Stimulated activated memory B cell treated with anti-CD40 and anti-IgM and Interleukin-4, amounts not matched to agents 10 μg/mL and 1 μg/mL and 100 μg/mL, for 72 hours (primary cell): Measurements from ENCODE around the gene TMEM151B.

Experiments used
- ATAC-seq: fragments of 150-1000 bp; cut with Tn5 transposase; 2 replicates; pipeline ENCODE4 v1.10.0; 2021
- H3K27ac Mint-ChIP-seq: one replicate; pipeline ENCODE4 v1.8.0; 2022; ENCODE audit warnings: mild to moderate bottlenecking, mixed read lengths
- H3K27me3 Mint-ChIP-seq: one replicate; pipeline ENCODE4 v1.8.0; 2022; ENCODE audit warnings: mixed read lengths
- H3K36me3 Mint-ChIP-seq: one replicate; pipeline ENCODE4 v1.8.0; 2022; ENCODE audit warnings: mixed read lengths
- H3K4me1 Mint-ChIP-seq: one replicate; pipeline ENCODE4 v1.8.0; 2022; ENCODE audit warnings: mixed read lengths
- H3K4me3 Mint-ChIP-seq: one replicate; pipeline ENCODE4 v1.8.0; 2022; ENCODE audit warnings: mild to moderate bottlenecking, moderate library complexity, mixed read lengths
- H3K9me3 Mint-ChIP-seq: one replicate; pipeline ENCODE4 v1.8.0; 2022; ENCODE audit warnings: mixed read lengths

Gene TMEM151B

GRCh38 chr6:44245391-44245911 lies 24.8 kb upstream of the TMEM151B start:
- H3K36me3 Mint-ChIP-seq, result peaks cover 37% of the 10 kb centered on the region
- peak overlapping the region; percentile 96 for H3K4me3 Mint-ChIP-seq
- peaks cover 34% of the 10 kb centered on the region for H3K4me1 Mint-ChIP-seq
- H3K27ac Mint-ChIP-seq, result peak overlapping the region; percentile 97
- no peaks in the 10 kb centered on the region for H3K9me3 Mint-ChIP-seq
- no peak for ATAC-seq
- H3K27me3 Mint-ChIP-seq, result no peaks in the 10 kb centered on the region

- Mint-ChIP-seq H3K36me3 (peaks cover 41% of the 10 kb centered on the region), H3K4me1 (peaks cover 37% of the 10 kb centered on the region)
Observed at GRCh38 chr6:44245912-44246662, 24.2 kb upstream of the TMEM151B start.

GRCh38 chr6:44246663-44247337 lies 23.4 kb upstream of the TMEM151B start, which contains the start of gene HSP90AB1:
Gene HSP90AB1, plus strand, starts transcription at chr6:44247101. Its CDS starts 1,529 bp downstream, at chr6:44248630.
- H3K9me3 Mint-ChIP-seq, result no peaks in the 10 kb centered on the region
- H3K4me1 Mint-ChIP-seq, result peaks cover 42% of the 10 kb centered on the region
- peaks cover 46% of the 10 kb centered on the region for H3K36me3 Mint-ChIP-seq
- ATAC-seq, result peak; percentile 89
- H3K27ac Mint-ChIP-seq, result peak within 1 kb of the TSS; percentile 97
- peak within 1 kb of the TSS; percentile 96 for H3K4me3 Mint-ChIP-seq
- no peaks in the 10 kb centered on the region for H3K27me3 Mint-ChIP-seq

More at GRCh38 chr6:44245912-44246662, 24.2 kb upstream of the TMEM151B start:
- Mint-ChIP-seq H3K27me3 (no peaks in the 10 kb centered on the region), H3K27ac (peak overlapping the region; percentile 97), H3K9me3 (no peaks in the 10 kb centered on the region), H3K4me3 (peak overlapping the region; percentile 96)
- ATAC-seq, result peak; percentile 78

- Mint-ChIP-seq H3K4me1 (peaks cover 48% of the 10 kb centered on the region), H3K36me3 (peaks cover 54% of the 10 kb centered on the region)
- peak; percentile 70 for ATAC-seq
Observed at GRCh38 chr6:44247338-44248302, 22.6 kb upstream of the TMEM151B start.

GRCh38 chr6:44248579-44248978 lies 21.7 kb upstream of the TMEM151B start:
- H3K9me3 Mint-ChIP-seq, result no peaks in the 10 kb centered on the region
- H3K36me3 Mint-ChIP-seq, result peaks cover 64% of the 10 kb centered on the region
- H3K27ac Mint-ChIP-seq, result peak overlapping the region; percentile 97
- no peak for ATAC-seq
- no peaks in the 10 kb centered on the region for H3K27me3 Mint-ChIP-seq
- H3K4me1 Mint-ChIP-seq, result peaks cover 58% of the 10 kb centered on the region
- H3K4me3 Mint-ChIP-seq, result peak overlapping the region; percentile 96

More at GRCh38 chr6:44247338-44248302, 22.6 kb upstream of the TMEM151B start:
- no peaks in the 10 kb centered on the region for H3K27me3 Mint-ChIP-seq
- peak overlapping the region; percentile 96 for H3K4me3 Mint-ChIP-seq
- H3K9me3 Mint-ChIP-seq, result no peaks in the 10 kb centered on the region
- H3K27ac Mint-ChIP-seq, result peak overlapping the region; percentile 97

GRCh38 chr6:44249082-44249748 lies 21.0 kb upstream of the TMEM151B start:
- peak overlapping the region; percentile 97 for H3K27ac Mint-ChIP-seq
- peaks cover 70% of the 10 kb centered on the region for H3K36me3 Mint-ChIP-seq
- no peaks in the 10 kb centered on the region for H3K9me3 Mint-ChIP-seq
- peaks cover 64% of the 10 kb centered on the region for H3K4me1 Mint-ChIP-seq
- peak overlapping the region; percentile 96 for H3K4me3 Mint-ChIP-seq
- ATAC-seq, result no peak
- H3K27me3 Mint-ChIP-seq, result no peaks in the 10 kb centered on the region

GRCh38 chr6:44250067-44250717 lies 20.1 kb upstream of the TMEM151B start:
- Mint-ChIP-seq H3K4me3 (peak overlapping the region; percentile 96), H3K4me1 (peaks cover 72% of the 10 kb centered on the region), H3K27me3 (no peaks in the 10 kb centered on the region), H3K9me3 (no peaks in the 10 kb centered on the region), H3K36me3 (peaks cover 80% of the 10 kb centered on the region), H3K27ac (peak overlapping the region; percentile 97)
- no peak for ATAC-seq

GRCh38 chr6:44250718-44251123 lies 19.5 kb upstream of the TMEM151B start:
- Mint-ChIP-seq H3K9me3 (no peaks in the 10 kb centered on the region), H3K27ac (peak overlapping the region; percentile 97), H3K27me3 (no peaks in the 10 kb centered on the region), H3K4me1 (peaks cover 72% of the 10 kb centered on the region), H3K36me3 (peaks cover 85% of the 10 kb centered on the region), H3K4me3 (peak overlapping the region; percentile 96)
- ATAC-seq, result no peak

- peaks cover 81% of the 10 kb centered on the region for H3K4me1 Mint-ChIP-seq
- H3K27ac Mint-ChIP-seq, result peak overlapping the region; percentile 16
- H3K27me3 Mint-ChIP-seq, result no peaks in the 10 kb centered on the region
- ATAC-seq, result no peak
- H3K4me3 Mint-ChIP-seq, result peak overlapping the region; percentile 51
- H3K36me3 Mint-ChIP-seq, result peaks cover 95% of the 10 kb centered on the region
- no peaks in the 10 kb centered on the region for H3K9me3 Mint-ChIP-seq
Observed at GRCh38 chr6:44251576-44252524, 18.4 kb upstream of the TMEM151B start.

GRCh38 chr6:44253307-44254101 lies 16.7 kb upstream of the TMEM151B start:
- no peaks in the 10 kb centered on the region for H3K27me3 Mint-ChIP-seq
- peaks cover 88% of the 10 kb centered on the region for H3K36me3 Mint-ChIP-seq
- peak overlapping the region; percentile 98 for H3K27ac Mint-ChIP-seq
- no peak for ATAC-seq
- no peaks in the 10 kb centered on the region for H3K9me3 Mint-ChIP-seq
- peaks cover 87% of the 10 kb centered on the region for H3K4me1 Mint-ChIP-seq
- H3K4me3 Mint-ChIP-seq, result peak overlapping the region; percentile 50

- Mint-ChIP-seq H3K27me3 (no peaks in the 10 kb centered on the region), H3K27ac (peak overlapping the region; percentile 98), H3K4me1 (peaks cover 86% of the 10 kb centered on the region), H3K9me3 (no peaks in the 10 kb centered on the region), H3K4me3 (peak overlapping the region; percentile 87), H3K36me3 (peaks cover 87% of the 10 kb centered on the region)
- ATAC-seq, result no peak
Observed at GRCh38 chr6:44254191-44255104, 15.8 kb upstream of the TMEM151B start.
